ENCODE measurements around the gene CGAS.

CGAS gene

GRCh38 chr6:73455865-73456629, 4.0 kb upstream of the CGAS start:
- no peaks in the 10 kb centered on the region for H3K36me3 Mint-ChIP-seq (ENCODE audit: low read depth)
- no peak overlapping the region for H3K4me3 Mint-ChIP-seq
- no peak for DNase-seq
- H3K4me1 Mint-ChIP-seq: no peaks in the 10 kb centered on the region
- peaks cover 40% of the 10 kb centered on the region for H3K27me3 Mint-ChIP-seq (ENCODE audit: low read depth, poor library complexity)
- H3K9me3 Mint-ChIP-seq: peaks cover 4% of the 10 kb centered on the region
- no peak for TF ChIP-seq CTCF (IDR thresholded peaks at IDR 0.05)
- no peak overlapping the region for H3K27ac Mint-ChIP-seq

GRCh38 chr6:73451223-73452106, 632 bp downstream of the CGAS start:
- Mint-ChIP-seq H3K4me3 (peak overlapping the region; percentile 60), H3K27me3 (ENCODE audit: low read depth, poor library complexity) (peaks cover 55% of the 10 kb centered on the region), H3K4me1 (no peaks in the 10 kb centered on the region), H3K36me3 (ENCODE audit: low read depth) (no peaks in the 10 kb centered on the region), H3K27ac (no peak overlapping the region), H3K9me3 (peaks cover 20% of the 10 kb centered on the region)
- no peak for TF ChIP-seq CTCF (IDR thresholded peaks at IDR 0.05)
- peak; percentile 34 for DNase-seq

GRCh38 chr6:73443555-73443954, 8.5 kb downstream of the CGAS start:
- Mint-ChIP-seq H3K9me3 (no peaks in the 10 kb centered on the region), H3K27ac (no peak overlapping the region), H3K27me3 (ENCODE audit: low read depth, poor library complexity) (no peaks in the 10 kb centered on the region), H3K36me3 (ENCODE audit: low read depth) (no peaks in the 10 kb centered on the region), H3K4me3 (no peak overlapping the region), H3K4me1 (no peaks in the 10 kb centered on the region)
- no peak for DNase-seq
- no peak for TF ChIP-seq CTCF (IDR thresholded peaks at IDR 0.05)

GRCh38 chr6:73435236-73435635, 16.9 kb downstream of the CGAS start:
- H3K27ac Mint-ChIP-seq: no peak overlapping the region
- no peaks in the 10 kb centered on the region for H3K36me3 Mint-ChIP-seq (ENCODE audit: low read depth)
- no peaks in the 10 kb centered on the region for H3K27me3 Mint-ChIP-seq (ENCODE audit: low read depth, poor library complexity)
- no peak for TF ChIP-seq CTCF (IDR thresholded peaks at IDR 0.05)
- H3K4me3 Mint-ChIP-seq: no peak overlapping the region
- no peaks in the 10 kb centered on the region for H3K4me1 Mint-ChIP-seq
- H3K9me3 Mint-ChIP-seq: no peaks in the 10 kb centered on the region
- DNase-seq: no peak

GRCh38 chr6:73421534-73421933, 30.6 kb downstream of the CGAS start:
- H3K27me3 Mint-ChIP-seq (ENCODE audit: low read depth, poor library complexity): peaks cover 3% of the 10 kb centered on the region

More at GRCh38 chr6:73421534-73421933, 30.6 kb downstream of the CGAS start:
- no peaks in the 10 kb centered on the region for H3K9me3 Mint-ChIP-seq
- TF ChIP-seq CTCF (IDR thresholded peaks at IDR 0.05): no peak
- no peaks in the 10 kb centered on the region for H3K36me3 Mint-ChIP-seq (ENCODE audit: low read depth)
- no peak overlapping the region for H3K4me3 Mint-ChIP-seq
- H3K27ac Mint-ChIP-seq: no peak overlapping the region
- no peak for DNase-seq
- no peaks in the 10 kb centered on the region for H3K4me1 Mint-ChIP-seq

Measured in nephron progenitor cell (in vitro differentiated cells).